Measurements from ENCODE around the gene B4GALT6.

B4GALT6 gene

DNA sequence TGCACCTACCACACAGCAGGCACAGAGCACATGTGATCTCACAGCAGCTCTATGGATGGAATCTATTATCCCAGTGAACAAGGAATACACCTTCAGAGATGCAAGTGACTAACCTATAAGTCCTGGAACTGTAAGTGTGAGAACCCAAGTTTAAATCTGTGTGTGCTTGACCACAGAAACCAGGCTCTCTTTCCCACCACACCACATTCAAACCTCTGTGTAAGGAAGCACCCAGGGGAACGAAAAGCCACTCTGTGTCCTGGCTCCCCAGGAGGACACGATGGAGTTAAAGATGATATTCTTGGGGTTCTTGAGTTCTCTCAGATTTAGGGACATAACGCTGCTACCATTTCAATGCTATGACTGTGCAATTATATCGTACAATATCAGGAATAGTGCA, 53.8 kb downstream of the B4GALT6 start:
- DNase-seq, result no peak
- no peaks in the 10 kb centered on the region for H3K9me3 ChIP-seq
- H3K27me3 ChIP-seq, result no peaks in the 10 kb centered on the region
- H3K36me3 ChIP-seq, result no peaks in the 10 kb centered on the region
- TF ChIP-seq, protein P1, sequence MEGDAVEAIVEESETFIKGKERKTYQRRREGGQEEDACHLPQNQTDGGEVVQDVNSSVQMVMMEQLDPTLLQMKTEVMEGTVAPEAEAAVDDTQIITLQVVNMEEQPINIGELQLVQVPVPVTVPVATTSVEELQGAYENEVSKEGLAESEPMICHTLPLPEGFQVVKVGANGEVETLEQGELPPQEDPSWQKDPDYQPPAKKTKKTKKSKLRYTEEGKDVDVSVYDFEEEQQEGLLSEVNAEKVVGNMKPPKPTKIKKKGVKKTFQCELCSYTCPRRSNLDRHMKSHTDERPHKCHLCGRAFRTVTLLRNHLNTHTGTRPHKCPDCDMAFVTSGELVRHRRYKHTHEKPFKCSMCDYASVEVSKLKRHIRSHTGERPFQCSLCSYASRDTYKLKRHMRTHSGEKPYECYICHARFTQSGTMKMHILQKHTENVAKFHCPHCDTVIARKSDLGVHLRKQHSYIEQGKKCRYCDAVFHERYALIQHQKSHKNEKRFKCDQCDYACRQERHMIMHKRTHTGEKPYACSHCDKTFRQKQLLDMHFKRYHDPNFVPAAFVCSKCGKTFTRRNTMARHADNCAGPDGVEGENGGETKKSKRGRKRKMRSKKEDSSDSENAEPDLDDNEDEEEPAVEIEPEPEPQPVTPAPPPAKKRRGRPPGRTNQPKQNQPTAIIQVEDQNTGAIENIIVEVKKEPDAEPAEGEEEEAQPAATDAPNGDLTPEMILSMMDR (IDR thresholded peaks at IDR 0.05; ENCODE audit: low read depth, low read length), result no peak
- H3K4me1 ChIP-seq, result no peaks in the 10 kb centered on the region
- no peak overlapping the region for H3K4me3 ChIP-seq (ENCODE audit: low read depth, low read length)

DNA sequence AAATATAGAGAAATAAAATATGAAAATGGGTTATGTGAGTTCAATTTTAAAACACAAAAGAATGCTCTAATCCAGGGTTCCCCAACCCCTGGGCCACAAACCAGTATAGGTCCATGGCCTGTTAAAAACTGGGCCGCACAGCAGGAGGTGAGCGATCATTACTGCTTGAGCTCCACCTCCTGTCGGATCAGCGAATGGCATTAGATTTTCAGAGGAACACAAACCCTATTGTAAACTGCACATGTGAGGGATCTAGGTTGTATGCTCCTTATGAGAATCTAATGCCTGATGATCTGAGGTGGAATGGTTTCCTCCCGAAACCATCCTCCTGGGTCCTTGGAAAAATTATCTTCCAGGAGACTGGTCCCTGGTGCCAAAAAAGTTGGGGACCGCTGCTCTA, 58.0 kb downstream of the B4GALT6 start:
- Histone ChIP-seq H3K4me3 (ENCODE audit: low read depth, low read length) (no peak overlapping the region), H3K9me3 (no peaks in the 10 kb centered on the region), H3K4me1 (no peaks in the 10 kb centered on the region), H3K36me3 (no peaks in the 10 kb centered on the region), H3K27me3 (no peaks in the 10 kb centered on the region)
- DNase-seq, result no peak
- TF ChIP-seq, protein P1 (IDR thresholded peaks at IDR 0.05; ENCODE audit: low read depth, low read length), result no peak

DNA sequence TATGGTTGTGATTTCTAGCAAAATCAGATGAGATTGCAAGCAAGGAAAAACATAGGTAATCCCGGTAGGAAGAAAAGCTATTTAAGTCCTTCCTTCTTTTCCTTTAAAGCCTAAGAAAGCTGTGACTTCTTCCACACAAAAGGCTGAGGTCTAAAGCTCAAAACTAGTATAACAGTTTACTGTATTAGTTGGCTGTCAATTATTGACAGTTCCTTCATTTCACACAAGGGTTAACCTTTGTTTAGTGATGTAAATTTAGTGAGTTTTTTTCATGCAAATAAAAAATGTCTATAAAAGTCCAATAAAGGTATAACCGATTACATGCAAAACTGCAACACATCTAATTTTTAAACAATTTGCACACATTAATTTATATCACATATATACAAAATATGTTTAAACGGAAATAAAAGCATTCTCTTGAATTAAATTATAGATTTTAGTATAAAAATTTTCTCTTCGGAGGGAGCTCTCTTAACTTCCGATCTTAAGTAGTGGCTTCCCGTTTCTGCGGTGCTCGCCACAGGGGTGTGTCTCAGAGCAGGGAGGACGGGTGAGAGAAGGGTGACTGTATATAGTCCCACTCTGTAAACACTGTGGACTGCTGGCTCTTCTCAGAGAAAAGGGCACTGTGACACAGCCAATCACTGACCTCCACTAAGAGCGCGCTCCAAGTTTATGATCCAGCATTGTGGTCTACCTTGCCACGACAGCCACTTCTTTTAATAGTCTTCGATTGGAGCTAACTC, 59.3 kb downstream of the B4GALT6 start:
- H3K4me3 ChIP-seq (ENCODE audit: low read depth, low read length), result no peak overlapping the region
- no peaks in the 10 kb centered on the region for H3K4me1 ChIP-seq
- no peak for DNase-seq
- no peaks in the 10 kb centered on the region for H3K27me3 ChIP-seq
- H3K36me3 ChIP-seq, result no peaks in the 10 kb centered on the region
- H3K9me3 ChIP-seq, result no peaks in the 10 kb centered on the region
- TF ChIP-seq, protein P1 (IDR thresholded peaks at IDR 0.05; ENCODE audit: low read depth, low read length), result no peak

DNA sequence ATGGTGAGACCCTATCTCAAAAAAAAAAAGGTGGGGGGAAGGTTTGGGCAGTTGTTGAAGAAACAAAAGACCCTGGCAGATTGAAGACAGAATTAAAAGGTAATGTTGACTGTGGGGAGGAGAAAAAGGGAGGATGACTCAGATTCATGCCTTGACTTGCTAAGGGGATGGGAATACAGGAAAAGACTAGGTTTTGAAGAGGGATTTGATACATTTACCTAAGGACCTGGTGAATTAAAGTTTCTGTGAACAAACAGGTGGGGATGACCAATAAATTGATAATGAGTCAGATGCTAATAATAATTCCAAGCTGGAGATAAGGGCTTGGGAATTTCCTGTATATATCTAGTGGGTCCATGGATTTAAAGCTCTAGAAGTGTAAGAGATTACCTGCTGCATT, 65.1 kb downstream of the B4GALT6 start:
- no peak for DNase-seq
- Histone ChIP-seq H3K9me3 (no peaks in the 10 kb centered on the region), H3K36me3 (no peaks in the 10 kb centered on the region)

DNA sequence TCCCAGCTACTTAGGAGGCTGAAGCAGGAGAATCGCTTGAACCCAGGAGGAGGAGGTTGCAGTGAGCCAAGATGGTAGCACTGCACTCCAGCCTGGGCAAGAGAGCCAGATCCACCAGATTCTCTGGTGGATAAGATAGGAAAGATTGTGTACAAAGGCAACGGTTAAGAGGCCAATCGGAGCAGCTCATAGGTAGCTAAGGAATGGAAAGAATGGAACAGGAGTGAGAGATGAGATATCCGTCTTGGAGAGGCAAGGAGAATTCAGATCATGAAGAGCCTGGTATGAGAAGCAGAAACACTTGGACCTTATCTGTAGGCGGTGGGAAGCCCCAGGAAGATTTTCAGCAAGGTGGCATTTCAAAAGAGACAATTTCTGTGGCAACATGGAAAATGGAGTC, 65.6 kb downstream of the B4GALT6 start:
- DNase-seq, result no peak
- TF ChIP-seq, protein P1 (IDR thresholded peaks at IDR 0.05; ENCODE audit: low read depth, low read length), result no peak
- H3K36me3 ChIP-seq, result no peaks in the 10 kb centered on the region
- H3K27me3 ChIP-seq, result no peaks in the 10 kb centered on the region
- no peaks in the 10 kb centered on the region for H3K4me1 ChIP-seq
- no peaks in the 10 kb centered on the region for H3K9me3 ChIP-seq
- H3K4me3 ChIP-seq (ENCODE audit: low read depth, low read length), result no peak overlapping the region

More for the DNA sequence above, 65.1 kb downstream of the B4GALT6 start:
- TF ChIP-seq, protein P1 (IDR thresholded peaks at IDR 0.05; ENCODE audit: low read depth, low read length), result no peak
- Histone ChIP-seq H3K27me3 (no peaks in the 10 kb centered on the region), H3K4me1 (no peaks in the 10 kb centered on the region), H3K4me3 (ENCODE audit: low read depth, low read length) (no peak overlapping the region)

DNA sequence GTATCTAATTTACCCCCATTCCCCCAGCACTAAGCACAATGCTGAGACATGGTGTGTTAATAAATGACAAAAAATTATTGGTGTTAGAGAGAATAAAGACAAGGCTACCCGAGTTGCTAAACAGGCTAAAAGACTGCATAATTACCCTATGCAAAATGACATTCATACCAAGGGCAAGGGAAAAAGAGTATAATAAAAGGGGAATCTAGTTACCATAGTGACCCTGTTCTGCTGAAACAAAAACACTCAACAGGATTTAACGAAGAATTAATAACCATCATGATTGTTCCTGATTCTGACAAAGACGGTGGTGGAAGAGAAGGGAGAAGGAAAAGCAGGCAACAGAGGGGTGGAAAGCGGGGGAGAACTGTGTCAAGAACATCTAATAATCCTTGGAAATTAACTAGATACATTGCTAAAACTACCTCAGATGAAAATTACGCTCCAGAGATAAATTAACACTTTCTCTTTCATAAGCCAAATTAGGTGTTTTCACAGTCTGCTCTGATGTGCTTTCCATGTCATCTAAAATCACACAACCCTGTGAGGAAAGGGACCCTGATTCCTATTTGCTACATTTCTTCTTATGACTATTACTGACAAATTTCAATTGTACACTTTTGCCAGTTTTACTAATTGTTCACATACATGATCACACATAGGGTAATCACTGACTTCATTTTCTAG, 67.2 kb downstream of the B4GALT6 start:
- Histone ChIP-seq H3K27me3 (no peaks in the 10 kb centered on the region), H3K36me3 (no peaks in the 10 kb centered on the region), H3K9me3 (no peaks in the 10 kb centered on the region), H3K4me3 (ENCODE audit: low read depth, low read length) (no peak overlapping the region), H3K4me1 (no peaks in the 10 kb centered on the region)
- TF ChIP-seq, protein P1 (IDR thresholded peaks at IDR 0.05; ENCODE audit: low read depth, low read length), result no peak
- DNase-seq, result no peak

All from BE2C (cell line).